MCF 10A (cell line): ENCODE measurements around the gene DENND2C. TPM values are rescaled to one million over a fixed set of nuclear protein-coding genes. Genes with fewer than 3 reads are reported as not detected.

Experiments used
- BruUV-seq: library from RNA; stranded (reverse); fragments of 400-500 nt; replicated peaks from 2 replicates; lab custom pipeline; 2021; lab: Mats Ljungman, UMichigan
- CTCF ChIA-PET: fragments of 300-600 bp; sonication (Branson Sonifier 250); formaldehyde crosslinking; extraction: SDS; loops from one replicate; lab custom pipeline; 2021; ENCODE audit warnings: antibody characterized with exemption, inconsistent platforms; lab: Yijun Ruan, JAX
- POLR2A ChIA-PET: fragments of 300-600, 350-650 bp; sonication (Branson Sonifier 250); formaldehyde crosslinking; extraction: SDS; loops from one replicate; lab custom pipeline; 2020; ENCODE audit warnings: antibody characterized with exemption, inconsistent platforms; lab: Yijun Ruan, JAX
- DNase-seq: peaks from one replicate; pipeline ENCODE4 v3.0.0-alpha.2; 2018; ENCODE audit not compliant: unreplicated experiment
- H3K27ac Mint-ChIP-seq: one replicate; pipeline ENCODE4 v1.8.0; 2022; ENCODE audit warnings: mild to moderate bottlenecking, low read depth, mixed read lengths; ENCODE audit not compliant: unreplicated experiment
- H3K27me3 Mint-ChIP-seq: one replicate; pipeline ENCODE4 v1.8.0; 2022; ENCODE audit warnings: mixed read lengths; ENCODE audit not compliant: insufficient read depth, unreplicated experiment
- H3K36me3 Mint-ChIP-seq: one replicate; pipeline ENCODE4 v1.8.0; 2022; ENCODE audit warnings: mild to moderate bottlenecking, moderate library complexity, mixed read lengths; ENCODE audit not compliant: insufficient read depth, unreplicated experiment
- H3K4me1 Mint-ChIP-seq: one replicate; pipeline ENCODE4 v1.8.0; 2022; ENCODE audit warnings: mixed read lengths; ENCODE audit not compliant: insufficient read depth, unreplicated experiment
- H3K4me3 Mint-ChIP-seq: one replicate; pipeline ENCODE4 v1.8.0; 2022; ENCODE audit warnings: mild to moderate bottlenecking, moderate library complexity, mixed read lengths; ENCODE audit not compliant: unreplicated experiment
- H3K9me3 Mint-ChIP-seq: one replicate; pipeline ENCODE4 v1.8.0; 2022; ENCODE audit warnings: mixed read lengths; ENCODE audit not compliant: unreplicated experiment
- CTCF ChIP-seq: fragments of 200-600 bp; IDR thresholded peaks from one replicate; pipeline ENCODE4 v1.8.0; 2022; ENCODE audit warnings: antibody characterized with exemption, mild to moderate bottlenecking; ENCODE audit not compliant: unreplicated experiment
- intact Hi-C: fragments of 100-400 bp; cut with micrococcal nuclease; formaldehyde crosslinking; loops from 2 replicates; pipeline ENCODE4 v1.14.1; 2022
- total RNA-seq: library from RNA; stranded (reverse); gene quantifications from 2 replicates; pipeline ENCODE4 v1.2.3, GENCODE V29; 2022

Gene DENND2C
- total RNA-seq, 1 experiment from 2014 or later: 5.8 TPM

- Mint-ChIP-seq H3K4me3 (no peak overlapping the region), H3K36me3 (peaks cover 6% of the 10 kb centered on the region), H3K27me3 (no peaks in the 10 kb centered on the region), H3K9me3 (no peaks in the 10 kb centered on the region), H3K27ac (peak overlapping the region; percentile 56), H3K4me1 (no peaks in the 10 kb centered on the region)
- no peak for DNase-seq
- POLR2A ChIA-PET: no interaction called here
- intact Hi-C loops: no loop called here
- CTCF ChIA-PET: interaction anchor here (0.7 kb wide), 1 partner anchor 21 kb away, joined by 3 read pairs; no protein-coding TSS in a partner anchor
- BruUV-seq: no TSS peak
- TF ChIP-seq CTCF: no peak
These were observed 18.0 kb downstream of the DENND2C start for GRCh38 chr1:114651893-114652292.

GRCh38 chr1:114648503-114648902 lies 21.3 kb downstream of the DENND2C start:
- Mint-ChIP-seq H3K36me3 (no peaks in the 10 kb centered on the region), H3K4me3 (no peak overlapping the region), H3K27me3 (no peaks in the 10 kb centered on the region), H3K27ac (no peak overlapping the region), H3K4me1 (no peaks in the 10 kb centered on the region), H3K9me3 (no peaks in the 10 kb centered on the region)
- intact Hi-C loops: no loop called here
- ChIA-PET POLR2A (interaction anchor here (0.6 to 1.0 kb wide), 2 partner anchors 10 to 30 kb away, joined by 3 to 5 read pairs; no protein-coding TSS in a partner anchor), CTCF (interaction anchor here (0.6 to 1.2 kb wide), 3 partner anchors 15 to 302 kb away, joined by 3 to 4 read pairs (median 3); no protein-coding TSS in a partner anchor)
- no peak for TF ChIP-seq CTCF
- peak; percentile 9 for DNase-seq
- BruUV-seq: no TSS peak

GRCh38 chr1:114641377-114641776 lies 28.5 kb downstream of the DENND2C start:
- Mint-ChIP-seq H3K9me3 (no peaks in the 10 kb centered on the region), H3K36me3 (peaks cover 6% of the 10 kb centered on the region), H3K4me3 (no peak overlapping the region), H3K4me1 (no peaks in the 10 kb centered on the region), H3K27me3 (no peaks in the 10 kb centered on the region), H3K27ac (no peak overlapping the region)
- ChIA-PET POLR2A (interaction anchor here (0.6 to 1.1 kb wide), 3 partner anchors 12 to 48 kb away, joined by 3 to 4 read pairs (median 3); no protein-coding TSS in a partner anchor), CTCF (interaction anchor here (0.5 kb wide), 1 partner anchor 1355 kb away, joined by 3 read pairs; no protein-coding TSS in a partner anchor)
- no TSS peak for BruUV-seq
- DNase-seq: no peak
- no peak for TF ChIP-seq CTCF
- intact Hi-C loops: no loop called here

- H3K9me3 Mint-ChIP-seq: no peaks in the 10 kb centered on the region
- no TSS peak for BruUV-seq
- POLR2A ChIA-PET: interaction anchor here (1.8 kb wide), 1 partner anchor 10 kb away, joined by 5 read pairs; no protein-coding TSS in a partner anchor
- no peaks in the 10 kb centered on the region for H3K4me1 Mint-ChIP-seq
- intact Hi-C loops: no loop called here
- no peaks in the 10 kb centered on the region for H3K27me3 Mint-ChIP-seq
- H3K36me3 Mint-ChIP-seq: peaks cover 6% of the 10 kb centered on the region
- H3K4me3 Mint-ChIP-seq: no peak overlapping the region
- DNase-seq: no peak
- CTCF ChIA-PET: interaction anchor here (0.7 kb wide), 1 partner anchor 424 kb away, joined by 4 read pairs; no protein-coding TSS in a partner anchor
- no peak overlapping the region for H3K27ac Mint-ChIP-seq
- TF ChIP-seq CTCF: no peak
These were observed 30.9 kb downstream of the DENND2C start for GRCh38 chr1:114638910-114639309.
